Gastrocnemius medialis (tissue), 4 donors: ENCODE results near the gene GAL3ST3. TPM values are rescaled to one million over a fixed set of nuclear protein-coding genes. Genes with fewer than 3 reads are reported as not detected.

Experiments
- ATAC-seq, 2 donors: fragments of 150-250 bp; one replicate each; pipeline ENCODE4 v1.9.1; 2016
- DNase-seq, 2 donors: peaks; one replicate each; pipeline ENCODE4 v3.0.0-alpha.2; 2019
- H3K27ac ChIP-seq, 4 donors: fragments of 200-600 bp; sonication (generic); 1 replicate in 1 of 4; 2 replicates in 3 of 4; pipeline ENCODE4 v1.5.1; 2016 to 2018; ENCODE audit warnings: mild to moderate bottlenecking in 2 of 4, moderate library complexity in 1 of 4
- H3K27me3 ChIP-seq, 3 donors: fragments of 200-600 bp; sonication (generic) in 2 of 3; 1 replicate in 1 of 3; 2 replicates in 2 of 3; pipeline versions ENCODE4 v1.5.1 to v1.6.0; 2016 to 2019; ENCODE audit warnings: mild to moderate bottlenecking in 1 of 3, moderate library complexity in 1 of 3
- H3K36me3 ChIP-seq, 2 donors: fragments of 200-600 bp; sonication (generic) in 1 of 2; one replicate each; pipeline ENCODE4 v1.5.1; 2017 to 2018
- H3K4me1 ChIP-seq, 2 donors: fragments of 200-600 bp; sonication (generic) in 1 of 2; one replicate each; pipeline ENCODE4 v1.5.1; 2016 to 2017; ENCODE audit warnings: mild to moderate bottlenecking in 2 of 2
- H3K4me3 ChIP-seq, 4 donors: fragments of 200-600 bp; sonication (generic) in 3 of 4; 1 replicate in 1 of 4; 2 replicates in 3 of 4; pipeline ENCODE4 v1.5.1; 2016 to 2019; ENCODE audit warnings: mild to moderate bottlenecking in 2 of 4
- H3K9me3 ChIP-seq, 3 donors: fragments of 200-600 bp; sonication (generic) in 2 of 3; 1 replicate in 1 of 3; 2 replicates in 2 of 3; pipeline ENCODE4 v1.5.1; 2016 to 2019
- CTCF ChIP-seq, 5 experiments: fragments of 450-650 bp in 3 of 5; fragments of 200-600 bp in 2 of 5; sonication (generic) in 2 of 5; IDR thresholded peaks in 4 of 5; conservative IDR thresholded peaks in 1 of 5; 1 replicate in 4 of 5; 2 replicates in 1 of 5; pipeline ENCODE4 v1.5.1; 2016 to 2019; ENCODE audit warnings: antibody characterized with exemption in 5 of 5, mild to moderate bottlenecking in 3 of 5, moderate library complexity in 3 of 5
- POLR2A ChIP-seq, 2 donors: fragments of 450-650 bp; IDR thresholded peaks; one replicate each; pipeline ENCODE4 v1.6.1; 2017; ENCODE audit warnings: antibody characterized with exemption in 2 of 2, mild to moderate bottlenecking in 2 of 2, moderate library complexity in 2 of 2
- in situ Hi-C, 4 donors: fragments of 200-750 bp; cut with MboI; loops; one replicate each; pipeline versions ENCODE4 v1.15.0 to v1.8.0; 2017; ENCODE audit warnings: low sequenced_read_pairs in 4 of 4
- intact Hi-C: fragments of 100-400 bp; cut with DNase I; formaldehyde crosslinking; loops from one replicate; pipeline ENCODE4 v1.15.1; 2023; ENCODE audit warnings: low total_unique reads
- total RNA-seq, 4 donors: library from RNA; depleted of rRNA; stranded (reverse); fragments of >200 nt; gene quantifications; one replicate each; pipeline versions ENCODE4 v1.1.0 to v1.2.3, GENCODE V29; 2016

Gene GAL3ST3
- total RNA-seq, 4 donors from 2014 or later = 0.12 TPM; not detected in 3

GRCh38 chr11:66013762-66014100, 35.2 kb downstream of the GAL3ST3 start:
- ATAC-seq (no peak), DNase-seq (no peak)
- Histone ChIP-seq H3K27me3 (peaks cover 12 to 18% (median 17%) of the 10 kb centered on the region in 3 donors), H3K36me3 (no peaks in the 10 kb centered on the region), H3K9me3 (no peaks in the 10 kb centered on the region), H3K4me1 (peaks cover 9 to 15% of the 10 kb centered on the region in 2 donors), H3K4me3 (no peak overlapping the region), H3K27ac (no peak overlapping the region)
- in situ Hi-C loops = no loop called here
- intact Hi-C loops = no loop called here
- TF ChIP-seq CTCF (IDR thresholded peaks at IDR 0.05 in 4 of 5, conservative IDR thresholded peaks at IDR 0.05 in 1 of 5) (no peak), POLR2A (IDR thresholded peaks at IDR 0.05) (no peak)

- ATAC-seq (no peak), DNase-seq (no peak)
- H3K27me3 ChIP-seq = peaks cover 12 to 18% (median 17%) of the 10 kb centered on the region in 3 donors
- no peaks in the 10 kb centered on the region for H3K36me3 ChIP-seq
- no peak for TF ChIP-seq POLR2A (IDR thresholded peaks at IDR 0.05)
- no peak for TF ChIP-seq CTCF (IDR thresholded peaks at IDR 0.05 in 4 of 5, conservative IDR thresholded peaks at IDR 0.05 in 1 of 5)
- no peak overlapping the region for H3K27ac ChIP-seq
- H3K9me3 ChIP-seq = no peaks in the 10 kb centered on the region
- in situ Hi-C loops (no loop called here), intact Hi-C loops (no loop called here)
- peaks cover 9 to 15% of the 10 kb centered on the region in 2 donors for H3K4me1 ChIP-seq
- no peak overlapping the region for H3K4me3 ChIP-seq
Observed at GRCh38 chr11:66012946-66013761, 35.8 kb downstream of the GAL3ST3 start.

- intact Hi-C loops (no loop called here), in situ Hi-C loops (no loop called here)
- Histone ChIP-seq H3K4me1 (peaks cover 9 to 19% of the 10 kb centered on the region in 2 donors), H3K36me3 (no peaks in the 10 kb centered on the region), H3K27ac (no peak overlapping the region), H3K9me3 (no peaks in the 10 kb centered on the region), H3K27me3 (peaks cover 12 to 18% (median 17%) of the 10 kb centered on the region in 3 donors), H3K4me3 (no peak overlapping the region)
- ATAC-seq = no peak
- TF ChIP-seq POLR2A (IDR thresholded peaks at IDR 0.05) = no peak
- TF ChIP-seq CTCF (IDR thresholded peaks at IDR 0.05 in 4 of 5, conservative IDR thresholded peaks at IDR 0.05 in 1 of 5) = no peak
- DNase-seq = no peak
Observed at GRCh38 chr11:66012371-66012945, 36.5 kb downstream of the GAL3ST3 start.

DNA sequence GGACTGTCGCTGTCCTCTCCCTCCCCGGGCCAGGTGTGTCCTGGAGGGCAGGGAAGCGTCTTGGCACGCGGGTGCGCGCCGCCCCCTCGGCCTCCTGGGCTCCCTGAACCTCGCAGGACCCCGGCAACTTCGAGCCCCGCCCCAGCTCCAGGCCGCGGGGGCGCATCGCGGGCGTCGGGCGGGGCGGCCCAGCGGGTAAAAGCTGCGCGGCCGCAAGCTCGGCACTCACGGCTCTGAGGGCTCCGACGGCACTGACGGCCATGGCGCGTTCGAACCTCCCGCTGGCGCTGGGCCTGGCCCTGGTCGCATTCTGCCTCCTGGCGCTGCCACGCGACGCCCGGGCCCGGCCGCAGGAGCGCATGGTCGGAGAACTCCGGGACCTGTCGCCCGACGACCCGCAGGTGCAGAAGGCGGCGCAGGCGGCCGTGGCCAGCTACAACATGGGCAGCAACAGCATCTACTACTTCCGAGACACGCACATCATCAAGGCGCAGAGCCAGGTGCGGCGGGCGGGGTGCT, 37.1 kb downstream of the GAL3ST3 start, which contains the start of gene CST6:
TSS of gene CST6 (plus strand) at position 224 of the 519 bp plus-strand sequence. CDS start at position 261, 37 bp downstream.
- ATAC-seq = no peak
- peak within 1 kb of the TSS in 3 of 4 donors; percentile 2 to 20 (median 20) for H3K4me3 ChIP-seq
- no peaks in the 10 kb centered on the region for H3K9me3 ChIP-seq
- peaks cover 12 to 18% (median 17%) of the 10 kb centered on the region in 3 donors for H3K27me3 ChIP-seq
- intact Hi-C loops (no loop called here), in situ Hi-C loops (no loop called here)
- H3K4me1 ChIP-seq = peaks cover 9 to 25% of the 10 kb centered on the region in 2 donors
- no peak for TF ChIP-seq POLR2A (IDR thresholded peaks at IDR 0.05)
- no peak for TF ChIP-seq CTCF (IDR thresholded peaks at IDR 0.05 in 4 of 5, conservative IDR thresholded peaks at IDR 0.05 in 1 of 5)
- no peak within 1 kb of the TSS for H3K27ac ChIP-seq
- no peaks in the 10 kb centered on the region for H3K36me3 ChIP-seq
- DNase-seq = no peak
